Fibroblast of peridontal ligament (primary cell): ENCODE measurements around the gene SPINK4.
A peak's percentile ranks its signal among the peaks of the same experiment; 100 is the strongest.

Experiments used
- DNase-seq: peaks from one replicate; pipeline ENCODE4 v3.0.0-alpha.2; 2010; ENCODE audit errors: extremely low read depth

SPINK4 gene

GRCh38 chr9:33257276-33257675 is 17.3 kb downstream of the SPINK4 start:
- DNase-seq = no peak

- no peak for DNase-seq
Observed at GRCh38 chr9:33260372-33260771, 20.4 kb downstream of the SPINK4 start.

GRCh38 chr9:33263131-33264002 is 23.4 kb downstream of the SPINK4 start:
- DNase-seq = peak; percentile 28

GRCh38 chr9:33264003-33264472 is 24.1 kb downstream of the SPINK4 start:
- no peak for DNase-seq

GRCh38 chr9:33264473-33265177 is 24.7 kb downstream of the SPINK4 start, which contains the start of the genes BAG1 and CHMP5:
TSS of gene BAG1 (minus strand) at chr9:33264708.
TSS of gene CHMP5 (plus strand) at chr9:33265049. CDS start at chr9:33265079, 30 bp downstream.
- DNase-seq = peak; percentile 99

- peak; percentile 11 for DNase-seq
Observed at GRCh38 chr9:33265211-33265865, 25.4 kb downstream of the SPINK4 start.

GRCh38 chr9:33267151-33267767 is 27.3 kb downstream of the SPINK4 start:
- no peak for DNase-seq

GRCh38 chr9:33270146-33270545 is 30.2 kb downstream of the SPINK4 start:
- no peak for DNase-seq

- no peak for DNase-seq
Observed at GRCh38 chr9:33272061-33272460, 32.1 kb downstream of the SPINK4 start.

- peak; percentile 38 for DNase-seq
Observed at GRCh38 chr9:33273266-33273971, 33.5 kb downstream of the SPINK4 start.

GRCh38 chr9:33273972-33274328 is 34.0 kb downstream of the SPINK4 start:
- DNase-seq = no peak

GRCh38 chr9:33277484-33277883 is 37.5 kb downstream of the SPINK4 start:
- DNase-seq = no peak

- no peak for DNase-seq
Observed at GRCh38 chr9:33285502-33285901, 45.5 kb downstream of the SPINK4 start.

- peak; percentile 86 for DNase-seq
Observed at GRCh38 chr9:33287087-33287490, 47.1 kb downstream of the SPINK4 start.

GRCh38 chr9:33288235-33288634 is 48.3 kb downstream of the SPINK4 start:
- no peak for DNase-seq

GRCh38 chr9:33288828-33289483 is 49.0 kb downstream of the SPINK4 start:
- no peak for DNase-seq

- no peak for DNase-seq
Observed at GRCh38 chr9:33289496-33289895, 49.5 kb downstream of the SPINK4 start.

GRCh38 chr9:33289936-33290246 is 49.9 kb downstream of the SPINK4 start:
- DNase-seq = no peak

GRCh38 chr9:33290247-33291030 is 50.5 kb downstream of the SPINK4 start, which contains the start of gene NFX1:
TSS of gene NFX1 (plus strand) at chr9:33290516. CDS start at chr9:33290573, 57 bp downstream.
- peak; percentile 99 for DNase-seq

- DNase-seq = no peak
Observed at GRCh38 chr9:33291031-33291397, 51.0 kb downstream of the SPINK4 start.
